NCI-H446 (cell line): ENCODE measurements around the gene NANOG.
"Not testable (repeated sequence)": the region's sequence is repeated elsewhere in the genome, so short reads cannot be mapped to it uniquely, and the experiment has no call there.

Experiments used
- DNase-seq, 2 experiments: peaks; one replicate each; lab custom pipeline; 2025; lab: John Stamatoyannopoulos, UW

NANOG gene

DNA sequence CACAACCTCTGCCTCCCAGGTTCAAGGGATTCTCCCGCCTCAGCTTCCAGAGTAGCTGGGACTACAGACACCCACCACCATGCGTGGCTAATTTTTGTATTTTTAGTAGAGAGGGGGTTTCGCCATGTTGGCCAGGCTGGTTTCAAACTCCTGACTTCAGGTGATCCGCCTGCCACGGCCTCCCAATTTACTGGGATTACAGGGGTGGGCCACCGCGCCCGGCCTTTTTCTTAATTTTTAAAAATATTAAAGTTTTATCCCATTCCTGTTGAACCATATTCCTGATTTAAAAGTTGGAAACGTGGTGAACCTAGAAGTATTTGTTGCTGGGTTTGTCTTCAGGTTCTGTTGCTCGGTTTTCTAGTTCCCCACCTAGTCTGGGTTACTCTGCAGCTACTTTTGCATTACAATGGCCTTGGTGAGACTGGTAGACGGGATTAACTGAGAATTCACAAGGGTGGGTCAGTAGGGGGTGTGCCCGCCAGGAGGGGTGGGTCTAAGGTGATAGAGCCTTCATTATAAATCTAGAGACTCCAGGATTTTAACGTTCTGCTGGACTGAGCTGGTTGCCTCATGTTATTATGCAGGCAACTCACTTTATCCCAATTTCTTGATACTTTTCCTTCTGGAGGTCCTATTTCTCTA, at the start of gene NANOG:
Gene NANOG, plus strand, starts transcription at position 519 of the 645 bp plus-strand sequence. CDS start 213 bp downstream, outside the sequence.
- not testable (repeated sequence) for DNase-seq

DNA sequence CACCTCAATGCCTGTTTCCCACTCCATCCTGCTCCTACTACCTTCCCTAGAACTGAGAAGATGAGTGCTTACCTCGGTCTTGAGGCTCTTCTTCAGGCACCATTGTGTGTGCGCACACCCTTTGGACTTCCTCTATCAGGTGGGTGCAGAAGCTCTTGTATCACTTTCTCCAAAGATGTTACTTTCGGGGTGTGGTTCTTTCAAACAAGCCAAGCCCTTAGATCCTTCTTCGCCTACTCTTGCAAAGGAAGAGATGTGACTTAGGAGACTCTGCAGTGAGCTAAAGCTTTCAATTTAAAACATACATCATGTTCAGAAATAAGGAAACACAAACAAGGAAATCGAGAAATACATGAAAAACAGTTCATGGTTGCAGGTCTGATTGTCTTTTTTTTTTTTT, 42.0 kb upstream of the NANOG start, which contains the start of gene CLEC4C:
Gene CLEC4C, minus strand, starts transcription at position 130 of the 400 bp plus-strand sequence. Its CDS starts 27 bp downstream, at position 103.
- no peak for DNase-seq

DNA sequence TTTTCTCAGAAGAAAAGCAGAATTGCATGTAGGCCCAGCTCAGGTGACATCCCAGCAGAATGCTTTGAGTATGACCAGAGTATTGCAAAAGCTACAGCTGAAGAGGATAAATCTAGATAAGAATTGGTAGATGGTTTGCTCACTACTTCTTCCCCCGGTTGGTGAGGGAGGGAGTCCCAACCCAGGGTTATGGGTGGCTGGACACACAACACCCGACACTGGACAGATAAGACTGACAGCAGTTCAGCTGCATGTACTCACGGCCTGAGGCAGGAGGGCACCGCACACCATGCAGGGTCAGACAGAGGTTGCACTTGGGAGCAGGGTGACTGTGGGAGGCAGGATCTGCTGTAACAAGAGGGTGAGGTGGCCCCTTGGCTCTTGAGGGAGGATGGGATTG, 40.4 kb upstream of the NANOG start:
- DNase-seq: no peak

DNA sequence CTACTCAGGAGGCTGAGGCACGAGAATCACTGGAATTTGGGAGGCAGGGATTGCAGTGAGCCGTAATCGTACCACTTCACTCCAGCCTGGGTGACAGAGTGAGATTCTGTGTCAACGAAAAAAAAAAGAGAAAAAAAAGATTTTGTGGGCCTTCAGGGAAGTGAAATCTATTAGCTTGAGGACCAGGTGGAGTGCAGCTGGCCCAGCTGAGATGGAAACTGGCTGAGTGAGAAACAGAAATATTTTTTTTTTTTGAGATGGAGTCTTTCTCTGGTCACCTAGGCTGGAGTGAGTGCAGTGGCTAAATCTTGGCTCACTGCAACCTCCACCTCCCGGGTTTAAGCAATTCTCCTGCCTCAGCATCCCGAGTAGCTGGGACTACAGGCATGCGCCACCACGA, 39.8 kb upstream of the NANOG start:
- DNase-seq: no peak

DNA sequence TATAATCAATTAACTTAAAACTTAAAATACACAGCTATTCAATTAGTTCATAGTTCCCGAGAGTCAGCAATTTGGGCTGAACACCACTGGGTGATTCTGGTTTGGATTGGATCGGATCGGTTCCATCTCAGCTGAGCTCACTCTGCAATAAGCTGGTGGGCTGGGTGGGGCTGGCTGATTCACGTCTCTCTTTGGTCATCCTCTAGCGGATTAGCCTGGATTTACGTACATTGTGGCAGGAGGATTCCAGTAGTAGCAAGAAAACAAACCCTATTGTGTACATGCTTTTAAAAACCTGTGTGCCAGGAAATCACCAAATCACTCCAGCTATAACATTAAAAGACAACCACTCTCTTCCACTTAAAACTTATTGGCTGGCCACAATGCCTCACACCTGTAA, 38.9 kb upstream of the NANOG start:
- no peak for DNase-seq

DNA sequence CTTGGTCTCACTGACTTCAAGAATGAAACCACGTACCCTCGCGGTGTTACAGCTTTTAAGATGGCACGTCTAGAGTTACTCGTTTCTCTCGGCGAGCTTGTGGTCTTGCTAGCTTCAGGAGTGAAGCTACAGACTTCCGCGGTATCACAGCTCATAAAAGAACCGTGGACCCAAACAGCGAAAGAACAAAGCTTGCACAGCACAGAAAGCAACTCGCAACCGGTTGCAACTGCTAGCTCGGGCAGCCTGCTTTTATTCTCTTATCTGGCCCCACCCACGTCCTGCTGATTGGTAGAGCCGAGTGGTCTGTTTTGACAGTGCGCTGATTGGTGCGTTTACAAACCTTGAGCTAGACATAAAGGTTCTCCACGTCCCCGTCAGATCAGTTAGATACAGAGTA, 37.8 kb upstream of the NANOG start:
- no peak for DNase-seq

DNA sequence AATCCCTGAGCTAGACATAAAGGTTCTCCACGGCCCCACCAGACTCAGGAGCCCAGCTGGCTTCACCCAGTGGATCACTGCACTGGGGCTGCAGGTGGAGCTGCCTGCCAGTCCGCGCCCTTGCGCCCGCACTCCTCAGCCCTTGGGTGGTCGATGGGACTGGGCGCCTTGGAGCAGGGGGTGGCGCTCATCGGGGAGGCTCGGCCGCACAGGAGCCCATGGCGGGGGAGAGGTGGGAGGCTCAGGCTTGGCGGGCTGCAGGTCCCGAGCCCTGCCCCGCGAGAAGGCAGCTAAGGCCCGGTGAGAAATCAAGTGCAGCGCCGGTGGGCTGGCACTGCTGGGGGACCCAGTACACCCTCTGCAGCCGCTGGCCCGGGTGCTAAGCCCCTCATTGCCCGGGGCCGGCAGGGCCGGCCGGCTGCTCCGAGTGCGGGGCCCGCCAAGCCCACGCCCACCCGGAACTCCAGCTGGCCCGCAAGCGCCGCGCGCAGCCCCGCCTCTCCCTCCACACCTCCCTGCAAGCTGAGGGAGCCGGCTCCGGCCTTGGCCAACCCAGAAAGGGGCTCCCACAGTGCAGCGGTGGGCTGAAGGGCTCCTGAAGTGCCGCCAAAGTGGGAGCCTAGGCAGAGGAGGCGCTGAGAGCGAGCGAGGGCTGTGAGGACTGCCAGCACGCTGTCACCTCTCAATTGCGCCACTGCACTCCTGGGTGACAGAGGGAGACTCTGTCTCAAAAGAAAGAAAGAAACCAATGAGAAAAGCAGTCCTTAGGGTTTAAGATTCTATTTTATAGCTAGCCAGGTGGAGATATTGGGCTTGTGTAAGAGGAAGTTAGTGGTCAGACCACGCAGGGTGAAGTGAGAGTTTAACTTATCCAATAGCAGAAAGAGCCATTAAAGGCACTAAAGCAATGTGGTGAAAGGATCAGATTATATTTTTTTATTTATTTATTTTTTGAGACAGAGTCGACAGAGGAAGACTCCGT, 37.0 kb upstream of the NANOG start:
- not testable (repeated sequence) for DNase-seq

DNA sequence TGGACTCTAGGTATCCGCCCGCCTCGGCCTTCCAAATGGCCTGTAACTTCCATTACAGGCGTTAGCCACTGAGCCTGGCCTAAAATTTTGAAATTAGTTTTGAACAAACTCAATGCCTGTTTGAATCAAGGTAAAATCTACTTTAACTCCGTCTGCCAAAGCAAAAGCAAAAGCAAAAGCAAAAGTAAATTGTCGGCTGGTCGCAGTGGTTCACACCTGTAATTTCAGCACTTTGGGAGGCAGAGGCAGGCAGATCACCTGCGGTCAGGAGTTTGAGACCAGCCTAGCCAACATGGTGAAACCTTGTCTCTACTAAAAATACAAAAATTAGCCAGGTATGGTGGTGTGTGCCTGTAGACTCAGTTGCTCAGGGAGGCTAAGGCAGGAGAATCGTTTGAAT, 33.5 kb upstream of the NANOG start:
- DNase-seq: not testable (repeated sequence)

DNA sequence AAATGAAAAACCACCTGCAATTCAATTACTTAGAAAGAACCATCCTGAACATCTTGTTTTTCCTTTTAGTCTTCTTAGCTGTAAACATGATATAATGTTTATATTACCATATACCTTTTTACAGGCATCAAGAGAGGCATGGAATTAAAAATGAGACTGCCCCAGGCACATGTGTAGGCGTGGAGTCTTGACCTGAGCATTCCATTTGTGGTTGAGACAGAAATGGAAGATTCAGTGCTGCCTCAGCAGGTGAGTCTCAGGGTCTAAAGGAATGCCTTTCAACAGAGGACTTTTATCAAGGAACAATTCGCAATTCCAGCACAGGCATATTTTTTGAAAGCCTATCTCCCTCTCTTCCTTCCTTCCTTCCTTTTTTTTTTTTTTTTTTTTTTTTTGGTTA, 32.2 kb upstream of the NANOG start:
- DNase-seq: no peak

DNA sequence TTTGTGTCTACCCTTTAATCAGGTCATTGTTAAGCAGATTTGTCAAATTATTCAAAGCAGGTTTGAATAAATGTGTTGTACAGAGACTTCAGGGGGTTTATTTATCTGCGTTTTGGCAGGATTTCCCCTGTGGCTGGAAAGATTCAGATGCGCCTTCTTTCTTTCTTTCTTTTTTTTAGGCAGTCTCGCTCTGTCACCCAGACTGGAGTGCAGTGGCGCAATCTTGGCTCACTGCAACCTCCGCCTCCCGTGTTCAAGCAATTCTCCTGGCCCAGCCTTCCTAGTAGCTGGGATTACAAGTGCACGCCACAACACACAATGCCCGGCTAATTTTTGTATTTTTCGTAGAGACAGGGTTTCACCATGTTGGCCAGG, 30.4 kb upstream of the NANOG start:
- DNase-seq: no peak

DNA sequence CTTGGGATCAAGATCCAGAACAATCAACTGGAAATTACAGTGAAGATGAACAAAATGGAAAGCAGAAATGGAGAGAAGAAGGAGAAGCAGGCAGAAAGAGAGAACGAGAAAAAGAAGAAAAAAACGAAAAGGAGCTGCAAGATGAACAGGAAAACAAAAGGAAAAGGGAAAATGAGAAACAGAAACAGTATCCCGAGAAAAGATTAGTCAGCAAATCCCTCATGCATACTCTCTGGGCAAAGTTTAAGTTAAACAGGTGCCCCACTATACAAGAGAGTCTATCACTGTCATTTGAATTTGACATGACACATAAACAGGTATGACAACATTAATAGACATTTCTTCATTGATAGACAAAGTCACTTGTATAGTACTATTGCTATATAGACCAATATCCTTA, 19.2 kb upstream of the NANOG start:
- DNase-seq: no peak

DNA sequence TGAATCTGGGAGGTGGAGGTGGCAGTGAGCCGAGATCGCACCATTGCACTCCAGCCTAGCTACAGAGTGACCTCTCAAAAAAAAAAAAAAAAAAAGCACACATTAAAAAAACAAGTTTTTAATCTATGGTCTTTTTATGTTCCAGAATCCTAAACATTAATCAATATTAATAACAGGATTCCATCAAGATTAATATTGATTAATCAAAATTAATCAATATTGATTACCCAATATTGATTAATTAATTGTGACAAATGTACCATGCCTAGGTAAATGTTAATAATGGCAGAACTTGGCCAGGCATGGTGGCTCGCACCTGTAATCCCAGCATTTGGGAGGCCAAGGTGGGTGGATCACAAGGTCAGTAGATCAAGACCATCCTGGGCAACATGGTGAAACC, 7.9 kb upstream of the NANOG start:
- DNase-seq: no peak

DNA sequence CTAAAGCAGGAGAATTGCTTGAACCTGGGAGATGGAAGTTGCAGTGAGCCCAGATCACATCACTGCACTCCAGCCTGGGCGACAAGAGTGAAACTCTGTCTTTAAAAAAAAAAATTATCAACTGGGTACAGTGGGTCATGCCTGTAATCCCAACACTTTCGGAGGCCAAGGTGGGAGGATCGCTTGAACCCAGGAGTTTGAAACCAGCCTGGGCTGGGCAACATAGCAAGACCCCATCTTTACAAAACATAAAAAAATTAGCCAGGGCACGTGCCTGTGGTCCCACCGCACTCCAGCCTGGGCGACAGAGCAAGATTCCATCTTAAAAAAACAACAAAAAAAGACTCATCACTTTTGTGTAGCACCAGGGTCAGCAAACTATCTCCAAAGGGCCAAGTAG, 7.1 kb upstream of the NANOG start:
- no peak for DNase-seq

DNA sequence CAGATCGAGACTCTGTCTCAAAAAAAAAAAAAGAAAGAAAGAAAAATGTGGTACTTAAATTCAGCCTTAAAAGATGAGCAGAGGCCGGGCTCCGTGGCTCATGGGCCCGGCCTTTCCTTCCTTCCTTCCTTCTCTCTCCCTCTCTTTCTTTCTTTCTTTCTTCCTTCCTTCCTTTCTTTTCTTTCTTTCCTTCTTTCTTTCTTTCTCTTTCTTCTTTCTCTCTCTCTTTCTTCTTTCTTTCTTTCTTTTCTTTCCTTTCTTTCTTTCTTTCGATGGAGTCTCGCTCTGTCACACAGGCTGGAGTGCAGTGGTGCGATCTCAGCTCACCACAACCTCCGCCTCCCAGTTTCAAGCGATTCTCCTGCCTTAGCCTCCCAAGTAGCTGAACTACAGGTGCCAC, 5.8 kb upstream of the NANOG start:
- DNase-seq: not testable (repeated sequence)

DNA sequence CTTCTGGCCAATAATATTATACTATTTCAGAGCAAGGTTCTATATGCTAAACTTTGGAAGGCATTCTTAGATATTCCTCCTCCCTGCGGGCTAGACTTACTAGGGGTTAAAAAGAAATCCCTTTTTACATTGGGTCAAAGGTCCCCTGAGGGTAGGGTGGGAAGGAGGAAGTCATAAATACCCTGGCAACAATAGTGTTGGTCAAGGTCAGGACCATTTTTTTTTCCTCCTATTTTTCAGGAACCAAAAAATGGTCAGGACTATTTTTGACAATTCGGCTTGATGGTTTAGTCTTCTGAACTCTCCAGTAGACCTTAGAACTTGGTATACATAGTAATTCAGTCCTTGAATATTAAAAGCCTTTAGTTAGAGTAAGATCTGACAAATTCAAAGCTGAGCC, 4.5 kb upstream of the NANOG start:
- DNase-seq: no peak

DNA sequence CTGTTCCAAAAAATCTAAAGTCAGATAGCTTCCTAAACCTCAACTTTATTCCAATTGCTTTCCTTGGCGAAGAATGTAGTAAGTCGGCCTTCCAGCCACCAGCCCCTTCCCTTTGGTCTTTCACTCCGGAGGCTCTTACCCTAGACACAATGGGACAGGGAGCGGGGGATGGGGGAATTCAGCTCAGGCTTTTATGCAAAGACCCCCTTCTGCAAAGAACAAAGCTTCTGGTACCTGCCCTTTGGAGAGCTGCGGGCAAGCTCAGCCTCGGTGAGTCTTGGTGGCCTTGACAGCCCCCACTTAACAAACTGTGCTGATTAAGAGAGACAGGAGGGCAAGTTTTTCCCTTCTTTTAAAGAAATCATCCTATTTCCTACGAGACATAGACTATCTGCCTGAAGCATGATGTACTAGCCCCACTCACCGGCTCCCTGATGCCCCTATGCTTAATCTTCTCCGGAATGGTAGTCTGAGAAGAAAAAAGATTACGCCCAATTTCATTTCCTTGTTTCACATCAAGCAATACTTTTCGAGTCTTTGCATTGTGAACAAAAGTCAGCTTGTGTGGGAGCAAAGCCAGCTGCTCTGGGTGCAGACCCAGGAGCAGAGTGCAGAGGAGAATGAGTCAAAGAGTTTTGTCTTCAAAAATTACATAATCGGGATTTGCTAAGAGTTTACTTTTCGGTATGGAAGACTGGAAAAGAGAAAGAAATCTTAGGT, 1.5 kb upstream of the NANOG start:
- DNase-seq: no peak

DNA sequence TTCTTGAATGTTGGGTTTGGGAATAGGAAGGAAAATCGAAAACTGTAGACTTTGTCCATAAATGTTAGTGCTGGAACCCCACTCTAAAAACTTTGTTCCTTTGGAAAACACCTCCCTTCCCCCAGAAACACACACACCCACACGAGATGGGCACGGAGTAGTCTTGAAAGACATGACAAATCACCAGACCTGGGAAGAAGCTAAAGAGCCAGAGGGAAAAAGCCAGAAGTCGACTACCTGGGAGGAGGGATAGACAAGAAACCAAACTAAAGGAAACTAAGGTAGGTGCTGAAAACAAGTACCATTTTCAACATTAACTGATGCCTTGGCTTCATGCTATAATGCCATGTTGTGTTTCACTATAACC, 925 bp upstream of the NANOG start:
- DNase-seq: no peak

DNA sequence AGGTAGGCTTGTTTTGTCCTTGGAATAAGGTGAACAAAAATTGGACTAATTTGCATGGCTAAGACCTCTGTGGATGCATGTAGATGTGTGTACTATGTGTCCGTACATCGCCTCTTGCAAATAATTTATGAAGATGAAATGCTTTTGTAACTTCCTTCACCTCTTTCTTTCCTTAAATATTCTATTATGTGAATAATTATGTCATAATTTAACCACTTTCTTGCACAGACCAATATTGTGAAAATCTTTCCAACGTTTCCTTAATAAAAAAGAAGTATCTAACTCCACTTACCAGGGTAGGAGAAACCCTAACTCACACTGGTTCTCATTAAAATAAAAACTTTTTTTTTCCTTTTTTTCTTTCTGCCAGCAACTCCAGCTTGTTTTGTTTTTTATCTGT, 4.0 kb downstream of the NANOG start:
- DNase-seq: no peak

DNA sequence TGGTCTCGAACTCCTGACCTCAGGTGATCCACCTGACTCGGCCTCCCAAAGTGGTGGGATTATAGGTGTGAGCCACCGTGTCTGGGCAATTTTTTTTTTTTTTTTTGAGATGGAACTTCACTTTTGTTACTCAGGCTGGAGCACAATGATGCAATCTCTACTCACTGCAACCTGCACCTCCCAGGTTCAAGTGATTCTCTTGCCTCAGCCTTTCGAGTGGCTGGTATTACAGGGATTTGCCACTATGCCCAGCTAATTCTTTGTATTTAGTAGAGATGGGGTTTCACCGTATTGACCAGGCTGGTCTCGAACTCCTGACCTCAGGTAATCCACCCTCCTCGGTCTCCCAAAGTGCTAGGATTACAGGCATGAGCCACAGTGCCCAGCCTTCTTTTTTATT, 8.1 kb downstream of the NANOG start:
- DNase-seq: not testable (repeated sequence)

DNA sequence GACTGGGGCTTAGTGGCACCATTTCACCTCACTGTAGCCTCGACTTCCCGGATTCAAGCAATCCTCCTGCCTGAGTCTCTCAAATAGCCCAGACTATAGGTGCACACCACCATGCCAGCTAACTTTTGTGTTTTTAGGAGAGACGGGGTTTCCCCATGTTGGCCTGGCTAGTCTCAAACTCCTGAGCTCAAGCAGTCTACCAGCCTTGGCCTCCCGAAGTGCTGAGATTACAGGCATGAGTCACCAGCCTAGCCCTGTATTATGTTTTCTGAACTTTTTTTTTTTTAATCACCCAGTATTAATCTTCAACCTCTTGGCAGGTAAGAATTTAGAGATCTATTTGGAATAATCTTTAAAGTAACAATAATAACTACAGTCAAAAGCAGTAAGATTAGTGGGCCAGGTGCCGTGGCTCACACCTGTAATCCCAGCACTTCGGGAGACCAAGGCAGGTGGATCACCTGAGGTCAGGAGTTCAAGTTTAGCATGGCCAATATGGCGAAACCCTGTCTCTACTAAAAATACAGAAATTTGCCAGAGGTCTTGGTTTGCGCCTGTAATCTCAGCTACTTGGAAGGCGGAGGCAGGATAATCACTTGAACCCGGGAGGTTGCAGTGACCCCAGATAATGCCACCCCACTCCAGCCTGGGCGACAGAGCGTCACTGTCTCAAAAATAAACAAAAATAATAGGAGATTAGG, 8.6 kb downstream of the NANOG start:
- DNase-seq: no peak

DNA sequence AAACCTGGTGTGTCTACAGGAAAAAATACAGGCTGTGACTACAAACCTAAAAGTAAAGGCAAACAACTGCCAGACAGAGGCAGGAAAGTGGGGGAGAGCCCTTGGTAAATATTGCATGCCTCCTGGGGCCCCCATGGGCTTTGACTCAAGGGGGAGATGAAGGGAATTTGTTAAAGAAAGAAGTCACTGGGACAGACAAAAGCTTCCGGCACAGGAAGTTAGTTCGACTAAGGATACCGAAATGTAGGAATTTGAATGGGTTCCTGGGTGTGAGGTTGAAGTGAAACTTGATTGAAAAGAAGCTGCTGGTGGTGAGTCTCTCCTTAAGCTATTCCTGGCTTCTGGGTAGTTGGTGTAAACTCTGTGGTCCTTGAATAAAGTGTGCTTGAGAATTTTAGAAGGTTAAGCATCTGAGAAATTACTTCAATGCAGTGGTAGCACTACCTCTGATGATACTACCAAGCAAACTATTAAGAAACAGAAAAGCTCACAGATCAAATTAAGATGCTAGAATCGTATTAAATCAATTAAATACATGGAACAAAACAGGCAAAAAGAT, 9.6 kb downstream of the NANOG start:
- DNase-seq: not testable (repeated sequence)

DNA sequence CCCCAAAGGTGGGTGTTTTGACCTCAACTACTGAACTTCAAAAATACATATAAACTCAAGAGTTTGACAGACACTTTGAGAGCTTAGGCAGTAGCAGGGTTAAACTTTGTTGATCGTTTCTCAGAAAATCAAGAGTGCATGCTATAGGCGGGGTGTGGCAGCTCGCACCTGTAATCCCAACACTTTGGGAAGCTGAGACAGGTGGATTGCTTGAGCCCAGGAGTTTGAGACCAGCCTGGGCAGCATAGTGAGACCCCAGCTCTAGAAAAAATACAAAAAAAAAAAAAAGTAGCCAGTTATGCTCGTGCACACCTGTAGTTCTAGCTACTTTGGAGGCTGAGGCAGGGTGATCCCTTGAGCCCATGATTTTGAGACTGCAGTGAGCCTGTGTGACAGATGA, 12.3 kb downstream of the NANOG start:
- no peak for DNase-seq
